Lower leg skin (tissue), 3 donors: ENCODE data around the gene CACNA1H.

Experiments
- POLR2A ChIP-seq, 2 donors: fragments of 450-650 bp; IDR thresholded peaks; one replicate each; pipeline ENCODE4 v1.6.1; 2016 to 2017; ENCODE audit warnings: antibody characterized with exemption in 2 of 2, mild to moderate bottlenecking in 1 of 2, moderate library complexity in 1 of 2
- TF ChIP-seq, protein P1 (sequence below), 3 donors: fragments of 450-650 bp; IDR thresholded peaks; one replicate each; pipeline ENCODE4 v1.5.1; 2016; ENCODE audit warnings: antibody characterized with exemption in 3 of 3, mild to moderate bottlenecking in 3 of 3, moderate library complexity in 2 of 3

DNA sequence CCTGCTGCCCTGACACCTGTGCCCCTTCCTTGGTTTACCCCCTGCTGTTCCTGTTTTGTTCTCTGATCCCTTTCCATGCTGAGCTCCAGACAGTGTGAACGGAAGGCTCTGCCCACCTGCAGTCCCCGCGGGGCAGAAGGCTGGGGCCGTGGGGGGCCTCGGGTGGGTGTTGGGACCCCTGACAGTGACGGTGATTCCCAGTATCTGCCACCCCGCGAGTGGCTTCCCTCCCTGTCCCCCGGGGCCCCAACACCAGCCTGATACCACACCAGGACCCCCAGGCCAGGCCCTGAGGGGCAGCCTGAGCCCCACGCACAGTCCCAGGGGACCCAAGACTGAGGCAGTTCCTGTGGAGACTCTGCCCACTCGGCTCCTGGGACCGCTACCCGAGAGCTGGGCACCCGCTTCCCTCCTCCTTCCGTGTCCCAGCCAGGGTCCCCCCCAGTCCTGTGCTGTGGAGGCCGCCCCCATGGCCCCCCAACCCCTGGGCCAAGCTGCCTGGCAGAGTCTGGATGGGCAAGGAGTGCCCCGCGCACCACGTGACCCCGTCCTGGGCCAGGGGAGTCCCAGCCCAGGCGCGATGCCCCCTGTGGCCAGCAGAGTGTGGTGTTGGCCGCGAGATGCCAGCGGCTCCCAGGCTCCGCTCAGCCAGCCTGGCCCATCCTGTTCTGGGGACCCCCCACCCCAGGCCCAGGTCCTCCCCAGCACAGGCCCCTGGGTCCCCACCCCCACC lies 46.9 kb upstream of the CACNA1H start:
- TF ChIP-seq, protein P1, sequence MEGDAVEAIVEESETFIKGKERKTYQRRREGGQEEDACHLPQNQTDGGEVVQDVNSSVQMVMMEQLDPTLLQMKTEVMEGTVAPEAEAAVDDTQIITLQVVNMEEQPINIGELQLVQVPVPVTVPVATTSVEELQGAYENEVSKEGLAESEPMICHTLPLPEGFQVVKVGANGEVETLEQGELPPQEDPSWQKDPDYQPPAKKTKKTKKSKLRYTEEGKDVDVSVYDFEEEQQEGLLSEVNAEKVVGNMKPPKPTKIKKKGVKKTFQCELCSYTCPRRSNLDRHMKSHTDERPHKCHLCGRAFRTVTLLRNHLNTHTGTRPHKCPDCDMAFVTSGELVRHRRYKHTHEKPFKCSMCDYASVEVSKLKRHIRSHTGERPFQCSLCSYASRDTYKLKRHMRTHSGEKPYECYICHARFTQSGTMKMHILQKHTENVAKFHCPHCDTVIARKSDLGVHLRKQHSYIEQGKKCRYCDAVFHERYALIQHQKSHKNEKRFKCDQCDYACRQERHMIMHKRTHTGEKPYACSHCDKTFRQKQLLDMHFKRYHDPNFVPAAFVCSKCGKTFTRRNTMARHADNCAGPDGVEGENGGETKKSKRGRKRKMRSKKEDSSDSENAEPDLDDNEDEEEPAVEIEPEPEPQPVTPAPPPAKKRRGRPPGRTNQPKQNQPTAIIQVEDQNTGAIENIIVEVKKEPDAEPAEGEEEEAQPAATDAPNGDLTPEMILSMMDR (IDR thresholded peaks at IDR 0.05), result no peak
- TF ChIP-seq POLR2A (IDR thresholded peaks at IDR 0.05), result no peak
